T-cell (primary cell): ENCODE data around the gene GDPD1. TPM values are rescaled to one million over a fixed set of nuclear protein-coding genes. Genes with fewer than 3 reads are reported as not detected.

Experiments
- ATAC-seq, 4 experiments: fragments of 200-7000 bp in 3 of 4; fragments of 150-1000 bp in 1 of 4; cut with Tn5 transposase; replicated peaks in 1 of 4; 1 replicate in 3 of 4; 2 replicates in 1 of 4; pipeline ENCODE4 v1.10.0; 2021; ENCODE audit warnings: moderate library complexity in 3 of 4, mild to moderate bottlenecking in 2 of 4, moderate number of reproducible peaks in 1 of 4
- CTCF ChIA-PET, 2 donors: fragments of 300-600 bp; sonication (Branson Sonifier 250); formaldehyde crosslinking; loops; one replicate each; lab custom pipeline; 2022; ENCODE audit warnings: antibody characterized with exemption in 2 of 2; lab: Charles Lee
- POLR2A ChIA-PET, 2 donors: fragments of 300-600 bp; sonication (Branson Sonifier 250); formaldehyde crosslinking; loops; one replicate each; lab custom pipeline; 2022; ENCODE audit warnings: antibody characterized with exemption in 2 of 2; lab: Charles Lee
- DNase-seq, 35 experiments: peaks; one replicate each; pipeline versions ENCODE4 v3.0.0 to v3.0.0-alpha.2; 2013 to 2023
- H3K27ac ChIP-seq: one replicate; pipeline ENCODE4 v1.5.1; 2013; ENCODE audit warnings: low read length
- H3K27me3 ChIP-seq, 2 experiments: replicated peaks in 1 of 2; 1 replicate in 1 of 2; 2 replicates in 1 of 2; pipeline versions ENCODE4 v1.6.1 to v1.7.0; 2013; ENCODE audit warnings: low read length in 1 of 2, mixed read lengths in 1 of 2; ENCODE audit not compliant: control insufficient read depth in 2 of 2, insufficient read depth in 2 of 2; ENCODE audit errors: extremely low read depth in 1 of 2
- H3K36me3 ChIP-seq, 2 donors: 1 replicate in 1 of 2; 2 replicates in 1 of 2; pipeline versions ENCODE4 v1.6.1 to v1.7.0; 2013; ENCODE audit warnings: low read length in 1 of 2; ENCODE audit not compliant: control insufficient read depth in 2 of 2, insufficient read depth in 1 of 2; ENCODE audit errors: extremely low read depth in 1 of 2
- H3K4me1 ChIP-seq, 2 experiments: 1 replicate in 1 of 2; 2 replicates in 1 of 2; pipeline versions ENCODE4 v1.6.1 to v1.7.0; 2013; ENCODE audit warnings: low read length in 2 of 2, mixed read lengths in 1 of 2; ENCODE audit not compliant: insufficient read depth in 2 of 2, control insufficient read depth in 1 of 2; ENCODE audit errors: extremely low read depth in 1 of 2
- H3K4me3 ChIP-seq, 2 donors: 1 replicate in 1 of 2; 2 replicates in 1 of 2; pipeline versions ENCODE4 v1.5.1 to v1.7.0; 2013; ENCODE audit warnings: mild to moderate bottlenecking in 2 of 2, low read length in 1 of 2, moderate library complexity in 1 of 2; ENCODE audit not compliant: control insufficient read depth in 1 of 2; ENCODE audit errors: extremely low read depth in 1 of 2
- H3K9me3 ChIP-seq: 2 replicates; pipeline ENCODE4 v1.7.0; 2013
- H3K27ac Mint-ChIP-seq, 2 donors: one replicate each; pipeline ENCODE4 v1.8.0; 2020 to 2021; ENCODE audit warnings: mild to moderate bottlenecking in 2 of 2, mixed read lengths in 2 of 2
- H3K27me3 Mint-ChIP-seq, 2 donors: one replicate each; pipeline ENCODE4 v1.8.0; 2021 to 2022; ENCODE audit warnings: mixed read lengths in 2 of 2
- H3K36me3 Mint-ChIP-seq: one replicate; pipeline ENCODE4 v1.8.0; 2021; ENCODE audit warnings: mixed read lengths
- H3K4me1 Mint-ChIP-seq, 3 donors: one replicate each; pipeline ENCODE4 v1.8.0; 2020 to 2022; ENCODE audit warnings: mixed read lengths in 3 of 3, mild to moderate bottlenecking in 1 of 3
- H3K4me3 Mint-ChIP-seq, 3 donors: one replicate each; pipeline ENCODE4 v1.8.0; 2020 to 2022; ENCODE audit warnings: mild to moderate bottlenecking in 3 of 3, mixed read lengths in 3 of 3, moderate library complexity in 3 of 3
- H3K9me3 Mint-ChIP-seq, 3 donors: one replicate each; pipeline ENCODE4 v1.8.0; 2020 to 2022; ENCODE audit warnings: mixed read lengths in 3 of 3
- WGBS: methylation state at CpG from one replicate; pipeline ENCODE4 v1.1.5; 2013; ENCODE audit warnings: missing lambda C conversion rate; ENCODE audit not compliant: insufficient coverage; 5-methylcytosine and 5-hydroxymethylcytosine counted together
- total RNA-seq, 35 experiments: library from RNA in 6 of 35; stranded (reverse) in 6 of 35; fragments of 120-200 nt in 1 of 35; gene quantifications; one replicate each; pipeline versions ENCODE4 v1.2.1 to v1.2.4 and lab custom pipeline; 2013 to 2026

The GDPD1 gene
- total RNA-seq, 5 donors from 2014 or later (not counting 1 experiment from before 2014, with no cell fraction given), result 2.4 to 4.9 (median 3.1) TPM

DNA sequence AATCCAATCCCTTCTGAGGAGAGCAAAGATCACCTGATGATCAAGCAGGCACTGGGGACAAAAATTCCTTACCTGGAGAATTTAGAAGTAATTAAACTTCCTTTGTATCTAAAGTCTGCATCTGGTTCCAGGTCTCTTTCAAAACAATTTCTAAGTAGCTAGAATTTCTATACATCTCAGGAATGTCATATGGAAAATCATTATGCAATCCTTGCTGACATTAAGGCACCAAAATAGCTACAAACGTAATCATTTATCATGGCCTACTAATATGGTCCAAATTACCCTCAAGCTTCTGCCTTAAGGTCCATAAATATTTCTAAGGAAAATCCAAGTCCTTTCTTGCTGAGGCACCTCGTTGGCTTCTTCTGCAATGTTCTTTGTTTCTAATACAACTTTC, 78.2 kb downstream of the GDPD1 start:
- DNase-seq, result no peak
- CTCF ChIA-PET, result interaction anchor here in 1 of 2 donors (1.0 kb wide), 1 partner anchor 12 kb away, joined by 3 read pairs; no protein-coding TSS in a partner anchor

DNA sequence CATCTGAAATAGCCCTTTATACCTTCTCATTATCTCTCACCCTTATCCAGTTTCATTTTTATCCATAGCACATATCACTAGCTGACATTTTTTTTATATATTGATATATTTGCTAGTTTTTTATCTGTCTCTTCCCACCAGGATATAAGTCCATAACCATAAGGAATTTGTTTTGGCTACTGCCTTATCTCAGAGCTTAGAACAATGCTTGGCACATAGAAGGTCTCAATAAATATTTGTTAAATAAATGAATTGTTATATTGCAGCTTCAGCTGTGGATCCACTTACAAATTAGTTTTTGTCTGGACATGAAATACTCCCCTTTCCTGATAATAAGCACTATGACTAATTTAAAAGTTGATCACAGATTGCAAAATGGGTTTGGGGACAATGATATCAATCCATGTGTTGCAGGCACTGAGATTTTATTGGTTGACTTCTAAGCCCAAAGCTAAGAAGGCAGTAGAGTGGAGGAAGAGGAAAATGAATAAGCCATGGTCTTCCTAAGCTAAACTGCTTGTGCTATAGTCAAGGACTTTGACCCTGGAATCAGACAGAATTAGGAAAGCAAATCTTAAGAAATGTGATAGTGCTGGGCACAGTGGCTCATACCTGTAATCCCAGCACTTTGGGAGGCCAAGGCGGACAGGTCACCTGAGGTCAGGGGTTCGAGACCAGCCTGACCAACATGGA, 79.2 kb downstream of the GDPD1 start:
- no peak for DNase-seq
- Histone ChIP-seq H3K9me3 (no peaks in the 10 kb centered on the region), H3K4me1 (no peaks in the 10 kb centered on the region), H3K4me3 (no peak overlapping the region), H3K27ac (no peak overlapping the region), H3K27me3 (no peaks in the 10 kb centered on the region), H3K36me3 (no peaks in the 10 kb centered on the region)
- Mint-ChIP-seq H3K4me1 (no peaks in the 10 kb centered on the region), H3K4me3 (no peak overlapping the region), H3K27me3 (peaks cover 0 to 3% of the 10 kb centered on the region in 2 donors), H3K36me3 (no peaks in the 10 kb centered on the region), H3K27ac (no peak overlapping the region), H3K9me3 (peaks cover 0 to 5% (median 3%) of the 10 kb centered on the region in 3 donors)
- WGBS, result 83% methylated on average over 1 of the region's 2 CpGs
- ChIA-PET CTCF (interaction anchor here in 1 of 2 donors (0.7 kb wide), 1 partner anchor 1358 kb away, joined by 3 read pairs; no protein-coding TSS in a partner anchor), POLR2A (no interaction called here)
- no peak for ATAC-seq

More for the DNA sequence above, 78.2 kb downstream of the GDPD1 start:
- no peak overlapping the region for H3K27ac Mint-ChIP-seq
- Histone ChIP-seq H3K4me3 (no peak overlapping the region), H3K27me3 (no peaks in the 10 kb centered on the region), H3K36me3 (no peaks in the 10 kb centered on the region), H3K4me1 (no peaks in the 10 kb centered on the region), H3K9me3 (no peaks in the 10 kb centered on the region), H3K27ac (no peak overlapping the region)
- ATAC-seq, result no peak
- no peaks in the 10 kb centered on the region for H3K27me3 Mint-ChIP-seq
- no peaks in the 10 kb centered on the region for H3K9me3 Mint-ChIP-seq
- POLR2A ChIA-PET, result no interaction called here
- 30% methylated on average over 2 of the region's 2 CpGs for WGBS
- H3K36me3 Mint-ChIP-seq, result no peaks in the 10 kb centered on the region
- no peak overlapping the region for H3K4me3 Mint-ChIP-seq
- H3K4me1 Mint-ChIP-seq, result no peaks in the 10 kb centered on the region

DNA sequence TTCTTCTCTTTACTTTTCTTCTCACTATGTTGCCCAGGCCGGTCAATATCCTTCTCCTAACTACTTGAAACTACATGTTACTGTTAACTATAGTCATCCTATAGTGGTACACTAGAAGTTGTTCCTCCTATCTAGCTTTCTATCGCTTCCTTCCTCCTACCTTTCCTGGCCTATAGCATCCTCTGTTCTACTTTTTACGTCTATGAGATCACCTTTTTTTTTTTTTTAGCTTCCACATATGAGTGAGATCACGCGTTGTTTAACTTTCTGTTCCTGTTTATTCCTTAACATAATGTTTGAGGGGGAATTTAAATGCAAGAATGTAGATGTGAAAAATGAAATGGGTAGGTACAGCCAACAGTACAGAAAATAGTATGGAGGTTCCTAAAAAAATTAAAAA, 80.6 kb downstream of the GDPD1 start:
- ChIA-PET POLR2A (interaction anchor here in 1 of 2 donors (0.6 kb wide), 1 partner anchor 1655 kb away, joined by 8 read pairs; no protein-coding TSS in a partner anchor), CTCF (interaction anchor here in 1 of 2 donors (0.7 kb wide), 1 partner anchor 441 kb away, joined by 4 read pairs; no protein-coding TSS in a partner anchor)
- no peak overlapping the region for H3K4me3 Mint-ChIP-seq
- no peaks in the 10 kb centered on the region for H3K4me1 ChIP-seq
- H3K4me1 Mint-ChIP-seq, result no peaks in the 10 kb centered on the region
- peaks cover 0 to 5% (median 3%) of the 10 kb centered on the region in 3 donors for H3K9me3 Mint-ChIP-seq
- no peak overlapping the region for H3K27ac Mint-ChIP-seq
- WGBS, result no CpG with 5 or more reads among the region's 5 CpGs
- no peak overlapping the region for H3K27ac ChIP-seq
- ATAC-seq (no peak), DNase-seq (no peak)
- no peak overlapping the region for H3K4me3 ChIP-seq
- no peaks in the 10 kb centered on the region for H3K9me3 ChIP-seq
- peaks cover 2 to 3% of the 10 kb centered on the region in 2 donors for H3K27me3 Mint-ChIP-seq
- H3K27me3 ChIP-seq, result no peaks in the 10 kb centered on the region
- no peaks in the 10 kb centered on the region for H3K36me3 ChIP-seq
- no peaks in the 10 kb centered on the region for H3K36me3 Mint-ChIP-seq

GRCh38 chr17:59304811-59305210, 84.5 kb downstream of the GDPD1 start:
- Mint-ChIP-seq H3K27ac (no peak overlapping the region), H3K4me1 (no peaks in the 10 kb centered on the region), H3K36me3 (no peaks in the 10 kb centered on the region), H3K4me3 (no peak overlapping the region), H3K27me3 (peaks cover 2 to 3% of the 10 kb centered on the region in 2 donors), H3K9me3 (peaks cover 0 to 5% (median 3%) of the 10 kb centered on the region in 3 donors)
- 67% methylated on average over 2 of the region's 2 CpGs for WGBS
- Histone ChIP-seq H3K27ac (no peak overlapping the region), H3K27me3 (no peaks in the 10 kb centered on the region), H3K36me3 (no peaks in the 10 kb centered on the region), H3K9me3 (no peaks in the 10 kb centered on the region), H3K4me3 (no peak overlapping the region), H3K4me1 (no peaks in the 10 kb centered on the region)
- CTCF ChIA-PET, result no interaction called here
- POLR2A ChIA-PET, result no interaction called here
- DNase-seq (no peak), ATAC-seq (no peak)

DNA sequence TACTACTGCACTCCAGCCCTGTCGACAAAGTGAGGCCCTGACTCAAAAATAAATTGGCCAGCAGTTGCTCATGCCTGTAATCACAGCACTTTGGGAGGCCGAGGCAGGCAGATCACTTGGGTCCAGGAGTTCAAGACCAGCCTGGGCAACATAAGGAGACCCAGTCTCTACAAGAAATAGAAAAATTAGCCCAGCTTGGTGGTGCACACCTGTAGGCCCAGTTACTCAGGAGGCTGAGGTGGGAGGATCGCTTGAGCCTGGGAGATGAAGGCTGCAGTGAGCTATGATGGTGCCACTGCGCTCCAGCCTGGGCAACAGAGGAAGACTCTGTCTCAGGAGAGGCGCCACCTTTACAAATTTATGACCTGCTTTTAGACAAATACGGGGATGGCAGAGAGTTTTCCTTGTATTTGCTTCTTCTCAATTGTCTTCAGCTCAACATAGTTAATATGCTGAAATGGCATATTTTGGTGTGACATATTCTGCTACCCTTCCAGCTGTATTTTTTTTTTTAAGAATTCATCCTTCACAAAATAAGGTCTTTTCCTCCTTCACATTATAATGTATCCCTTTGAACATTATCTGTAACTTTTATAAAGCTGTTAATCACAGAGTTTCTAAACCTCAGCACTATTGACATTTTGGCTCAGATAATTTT, 90.1 kb downstream of the GDPD1 start:
- H3K4me1 Mint-ChIP-seq, result peaks cover 1 to 6% (median 4%) of the 10 kb centered on the region in 3 donors
- POLR2A ChIA-PET, result no interaction called here
- Histone ChIP-seq H3K27ac (no peak overlapping the region), H3K4me3 (no peak overlapping the region), H3K4me1 (no peaks in the 10 kb centered on the region), H3K36me3 (no peaks in the 10 kb centered on the region), H3K27me3 (peaks cover 0 to 3% of the 10 kb centered on the region in 2 experiments), H3K9me3 (no peaks in the 10 kb centered on the region)
- H3K27ac Mint-ChIP-seq, result no peak overlapping the region
- no peaks in the 10 kb centered on the region for H3K27me3 Mint-ChIP-seq
- H3K4me3 Mint-ChIP-seq, result no peak overlapping the region
- ATAC-seq, result no peak
- no peaks in the 10 kb centered on the region for H3K36me3 Mint-ChIP-seq
- WGBS, result 100% methylated on average over 2 of the region's 6 CpGs
- no peaks in the 10 kb centered on the region for H3K9me3 Mint-ChIP-seq
- DNase-seq, result no peak
- CTCF ChIA-PET, result interaction anchor here (0.5 to 3.1 kb wide), 21 partner anchors 12 to 1516 kb away, joined by 3 to 79 read pairs (median 4); no protein-coding TSS in a partner anchor

GRCh38 chr17:59311051-59311468, 90.7 kb downstream of the GDPD1 start:
- H3K9me3 Mint-ChIP-seq, result no peaks in the 10 kb centered on the region
- H3K4me3 Mint-ChIP-seq, result no peak overlapping the region
- Histone ChIP-seq H3K36me3 (no peaks in the 10 kb centered on the region), H3K9me3 (no peaks in the 10 kb centered on the region), H3K4me3 (no peak overlapping the region), H3K27me3 (peaks cover 0 to 3% of the 10 kb centered on the region in 2 experiments), H3K4me1 (no peaks in the 10 kb centered on the region), H3K27ac (no peak overlapping the region)
- H3K4me1 Mint-ChIP-seq, result peaks cover 1 to 6% (median 4%) of the 10 kb centered on the region in 3 donors
- CTCF ChIA-PET, result interaction anchor here (0.5 to 3.1 kb wide), 22 partner anchors 13 to 1516 kb away, joined by 3 to 79 read pairs (median 4); no protein-coding TSS in a partner anchor
- peak; percentile 93 to 98 (median 96) for ATAC-seq
- peak in 19 of 35 experiments; percentile 5 to 79 (median 24) for DNase-seq
- no peak overlapping the region for H3K27ac Mint-ChIP-seq
- POLR2A ChIA-PET, result no interaction called here
- no peaks in the 10 kb centered on the region for H3K27me3 Mint-ChIP-seq
- no CpG with 5 or more reads among the region's 5 CpGs for WGBS
- H3K36me3 Mint-ChIP-seq, result no peaks in the 10 kb centered on the region
